ENCODE results near the gene TLCD1. TPM values are rescaled to one million over a fixed set of nuclear protein-coding genes. Genes with fewer than 3 reads are reported as not detected.

Gene TLCD1
- polyA plus RNA-seq, 1 of the 3 experiments (the other 2 are of a cell fraction), result 18.3 TPM

DNA sequence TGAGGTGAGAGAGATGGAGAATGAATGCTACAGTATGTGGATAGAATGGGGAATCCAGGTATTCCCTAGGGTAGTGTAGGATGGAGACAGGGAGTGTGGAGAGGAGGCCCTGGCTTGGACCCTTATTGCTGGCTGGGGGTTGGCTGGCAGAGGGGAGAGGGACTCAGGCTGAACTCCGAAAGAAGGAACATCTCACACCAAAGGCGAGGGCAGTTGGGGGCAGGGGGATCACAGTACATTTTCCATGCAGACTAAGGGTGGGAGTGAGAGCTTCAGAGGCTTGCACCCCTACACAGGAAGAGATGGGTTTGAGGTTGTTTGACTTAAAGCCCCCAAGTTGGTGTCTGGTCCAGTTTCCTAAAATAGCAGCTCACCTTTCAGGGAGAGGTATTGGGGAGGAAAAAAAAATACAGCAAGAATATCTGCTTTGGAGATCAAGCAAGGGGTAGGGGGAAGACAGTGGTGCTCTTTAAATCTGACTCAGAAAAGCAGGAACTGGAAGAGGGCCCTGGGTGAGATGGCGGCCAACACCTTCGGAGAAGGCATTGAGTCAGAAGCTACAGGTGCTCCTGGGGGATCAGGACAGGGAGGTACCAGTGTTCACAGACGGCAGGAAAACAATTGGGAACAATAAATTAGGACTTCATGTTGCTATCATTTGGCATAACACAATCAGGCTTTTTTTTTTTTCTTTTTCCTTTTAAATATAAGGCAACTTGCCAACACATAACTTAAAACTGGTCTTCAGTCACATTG is 30.2 kb upstream of the TLCD1 start:
- Histone ChIP-seq H3K9me2 (no peaks in the 10 kb centered on the region), H3K27me3 (ENCODE audit: insufficient read depth) (no peaks in the 10 kb centered on the region), H3K9me3 (no peaks in the 10 kb centered on the region), H2AFZ (ENCODE audit: low read depth) (no peak overlapping the region), H4K20me1 (ENCODE audit: insufficient read depth) (peaks cover 10% of the 10 kb centered on the region; the same call in 1 of the 2 replicates), H3K9ac (no peak overlapping the region), H3K36me3 (replicated peaks in 1 of 2; ENCODE audit: control insufficient read depth in 1 of 2, insufficient read depth in 2 of 2, low read length in 1 of 2) (peaks cover 20 to 33% of the 10 kb centered on the region in 2 experiments), H3K4me1 (ENCODE audit: control insufficient read depth in 1 of 2, insufficient read depth in 2 of 2, low read depth in 1 of 2, low read length in 1 of 2) (peaks cover 0 to 7% of the 10 kb centered on the region in 2 experiments; a peak in 1 of 4 replicates), H3K4me3 (ENCODE audit: low read depth in 2 of 2, low read length in 1 of 2) (no peak overlapping the region), H3F3A (replicated peaks; ENCODE audit: insufficient read depth) (peaks cover 30% of the 10 kb centered on the region), H3K27ac (ENCODE audit: low read depth in 2 of 2, low read length in 1 of 2) (no peak overlapping the region), H3K79me2 (ENCODE audit: insufficient read depth) (peaks cover 5% of the 10 kb centered on the region; the same call in 1 of the 2 replicates), H3K4me2 (no peak overlapping the region)
- no peak for TF ChIP-seq RXRA (IDR thresholded peaks at IDR 0.05; ENCODE audit: borderline replicate concordance, low read depth)
- POLR2A ChIA-PET, result no interaction called here
- WGBS (ENCODE audit: low lambda C conversion rate), result 87% methylated on average over 5 of the region's 5 CpGs
- CTCF ChIA-PET, result interaction anchor here (1.0 to 20.4 kb wide), 2 partner anchors 9 to 32 kb away, joined by 4 to 612 read pairs; partner anchors contain the start of genes NEK8, RPL23A and TLCD1
- DNase-seq, result no peak

DNA sequence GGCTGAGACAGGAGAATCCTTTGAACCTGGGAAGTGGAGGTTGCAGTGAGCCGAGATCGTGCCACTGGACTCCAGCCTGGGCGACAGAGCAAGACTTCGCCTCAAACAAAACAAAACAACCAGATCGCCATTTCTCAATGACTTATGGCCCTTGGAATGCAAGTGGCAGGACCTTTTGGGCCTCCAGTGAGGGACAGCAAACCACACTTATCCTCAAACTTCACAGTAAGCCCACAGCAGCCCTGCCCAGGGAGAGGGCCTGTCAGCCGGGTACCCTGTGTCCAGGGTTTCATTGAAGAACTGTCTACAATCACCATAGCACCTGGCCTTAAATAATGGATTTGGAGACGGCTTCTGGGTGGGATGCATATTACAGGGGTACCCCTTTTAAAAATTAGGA is 29.5 kb upstream of the TLCD1 start:
- Histone ChIP-seq H4K20me1 (ENCODE audit: insufficient read depth) (peaks cover 17% of the 10 kb centered on the region), H3K9me2 (no peaks in the 10 kb centered on the region), H3K9ac (no peak overlapping the region), H3K4me1 (ENCODE audit: control insufficient read depth in 1 of 2, insufficient read depth in 2 of 2, low read depth in 1 of 2, low read length in 1 of 2) (peaks cover 2 to 10% of the 10 kb centered on the region in 2 experiments; a peak in 3 of 4 replicates), H3K9me3 (no peaks in the 10 kb centered on the region), H3F3A (replicated peaks; ENCODE audit: insufficient read depth) (peaks cover 35% of the 10 kb centered on the region), H3K27me3 (ENCODE audit: insufficient read depth) (no peaks in the 10 kb centered on the region), H3K79me2 (ENCODE audit: insufficient read depth) (peaks cover 13% of the 10 kb centered on the region; the same call in 1 of the 2 replicates), H3K27ac (ENCODE audit: low read depth in 2 of 2, low read length in 1 of 2) (no peak overlapping the region), H3K36me3 (replicated peaks in 1 of 2; ENCODE audit: control insufficient read depth in 1 of 2, insufficient read depth in 2 of 2, low read length in 1 of 2) (peaks cover 27 to 34% of the 10 kb centered on the region in 2 experiments), H2AFZ (ENCODE audit: low read depth) (no peak overlapping the region), H3K4me2 (no peak overlapping the region), H3K4me3 (ENCODE audit: low read depth in 2 of 2, low read length in 1 of 2) (no peak overlapping the region)
- 93% methylated on average over 7 of the region's 7 CpGs for WGBS (ENCODE audit: low lambda C conversion rate)
- POLR2A ChIA-PET, result no interaction called here
- DNase-seq, result no peak
- CTCF ChIA-PET, result interaction anchor here (20.4 kb wide), 1 partner anchor 31 kb away, joined by 612 read pairs; the partner anchor contains the start of genes NEK8, RPL23A and TLCD1
- TF ChIP-seq RAD21 (IDR thresholded peaks at IDR 0.05; ENCODE audit: low read length), result no peak
- TF ChIP-seq CHD2 (IDR thresholded peaks at IDR 0.05; ENCODE audit: low read length, partially characterized antibody), result no peak
- no peak for TF ChIP-seq ELF1 (IDR thresholded peaks at IDR 0.05)
- TF ChIP-seq RCOR1 (IDR thresholded peaks at IDR 0.05; ENCODE audit: low read length), result no peak
- no peak for TF ChIP-seq TCF12 (IDR thresholded peaks at IDR 0.05)
- TF ChIP-seq RXRA (IDR thresholded peaks at IDR 0.05; ENCODE audit: borderline replicate concordance, low read depth), result no peak
- TF ChIP-seq TEAD4 (IDR thresholded peaks at IDR 0.05; ENCODE audit: borderline replicate concordance, insufficient read depth), result no peak
- TF ChIP-seq, protein P1, sequence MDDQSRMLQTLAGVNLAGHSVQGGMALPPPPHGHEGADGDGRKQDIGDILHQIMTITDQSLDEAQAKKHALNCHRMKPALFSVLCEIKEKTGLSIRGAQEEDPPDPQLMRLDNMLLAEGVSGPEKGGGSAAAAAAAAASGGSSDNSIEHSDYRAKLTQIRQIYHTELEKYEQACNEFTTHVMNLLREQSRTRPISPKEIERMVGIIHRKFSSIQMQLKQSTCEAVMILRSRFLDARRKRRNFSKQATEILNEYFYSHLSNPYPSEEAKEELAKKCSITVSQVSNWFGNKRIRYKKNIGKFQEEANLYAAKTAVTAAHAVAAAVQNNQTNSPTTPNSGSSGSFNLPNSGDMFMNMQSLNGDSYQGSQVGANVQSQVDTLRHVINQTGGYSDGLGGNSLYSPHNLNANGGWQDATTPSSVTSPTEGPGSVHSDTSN (IDR thresholded peaks at IDR 0.05), result no peak
- TF ChIP-seq GATA2 (CRISPR knock-in tag; IDR thresholded peaks at IDR 0.05), result no peak
- TF ChIP-seq, protein P2, sequence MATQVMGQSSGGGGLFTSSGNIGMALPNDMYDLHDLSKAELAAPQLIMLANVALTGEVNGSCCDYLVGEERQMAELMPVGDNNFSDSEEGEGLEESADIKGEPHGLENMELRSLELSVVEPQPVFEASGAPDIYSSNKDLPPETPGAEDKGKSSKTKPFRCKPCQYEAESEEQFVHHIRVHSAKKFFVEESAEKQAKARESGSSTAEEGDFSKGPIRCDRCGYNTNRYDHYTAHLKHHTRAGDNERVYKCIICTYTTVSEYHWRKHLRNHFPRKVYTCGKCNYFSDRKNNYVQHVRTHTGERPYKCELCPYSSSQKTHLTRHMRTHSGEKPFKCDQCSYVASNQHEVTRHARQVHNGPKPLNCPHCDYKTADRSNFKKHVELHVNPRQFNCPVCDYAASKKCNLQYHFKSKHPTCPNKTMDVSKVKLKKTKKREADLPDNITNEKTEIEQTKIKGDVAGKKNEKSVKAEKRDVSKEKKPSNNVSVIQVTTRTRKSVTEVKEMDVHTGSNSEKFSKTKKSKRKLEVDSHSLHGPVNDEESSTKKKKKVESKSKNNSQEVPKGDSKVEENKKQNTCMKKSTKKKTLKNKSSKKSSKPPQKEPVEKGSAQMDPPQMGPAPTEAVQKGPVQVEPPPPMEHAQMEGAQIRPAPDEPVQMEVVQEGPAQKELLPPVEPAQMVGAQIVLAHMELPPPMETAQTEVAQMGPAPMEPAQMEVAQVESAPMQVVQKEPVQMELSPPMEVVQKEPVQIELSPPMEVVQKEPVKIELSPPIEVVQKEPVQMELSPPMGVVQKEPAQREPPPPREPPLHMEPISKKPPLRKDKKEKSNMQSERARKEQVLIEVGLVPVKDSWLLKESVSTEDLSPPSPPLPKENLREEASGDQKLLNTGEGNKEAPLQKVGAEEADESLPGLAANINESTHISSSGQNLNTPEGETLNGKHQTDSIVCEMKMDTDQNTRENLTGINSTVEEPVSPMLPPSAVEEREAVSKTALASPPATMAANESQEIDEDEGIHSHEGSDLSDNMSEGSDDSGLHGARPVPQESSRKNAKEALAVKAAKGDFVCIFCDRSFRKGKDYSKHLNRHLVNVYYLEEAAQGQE (IDR thresholded peaks at IDR 0.05; ENCODE audit: low read depth, low read length), result no peak

Measured in SK-N-SH (cell line).